HG03565 (cell line): ENCODE data around the gene CLRN3.

Experiments used
- ATAC-seq: cut with Tn5 transposase; IDR thresholded peaks from one replicate; pipeline ENCODE4 v1.9.1; 2021; ENCODE audit warnings: mild to moderate bottlenecking, moderate library complexity; ENCODE audit not compliant: unreplicated experiment

Gene CLRN3

GRCh38 chr10:127849921-127850320 is 42.8 kb downstream of the CLRN3 start:
- ATAC-seq = no peak

- no peak for ATAC-seq
Measured at GRCh38 chr10:127849224-127849623, 43.5 kb downstream of the CLRN3 start.

GRCh38 chr10:127848226-127848625 is 44.5 kb downstream of the CLRN3 start:
- no peak for ATAC-seq

GRCh38 chr10:127845756-127846155 is 47.0 kb downstream of the CLRN3 start:
- ATAC-seq = no peak

GRCh38 chr10:127840884-127841283 is 51.9 kb downstream of the CLRN3 start:
- ATAC-seq = no peak

- ATAC-seq = no peak
Measured at GRCh38 chr10:127836966-127837365, 55.8 kb downstream of the CLRN3 start.

GRCh38 chr10:127836176-127836575 is 56.6 kb downstream of the CLRN3 start:
- no peak for ATAC-seq

GRCh38 chr10:127834791-127835190 is 58.0 kb downstream of the CLRN3 start:
- no peak for ATAC-seq

- no peak for ATAC-seq
Measured at GRCh38 chr10:127834221-127834620, 58.5 kb downstream of the CLRN3 start.

GRCh38 chr10:127833804-127834203 is 58.9 kb downstream of the CLRN3 start:
- ATAC-seq = no peak

- no peak for ATAC-seq
Measured at GRCh38 chr10:127832501-127832900, 60.2 kb downstream of the CLRN3 start.

GRCh38 chr10:127830414-127830813 is 62.3 kb downstream of the CLRN3 start:
- ATAC-seq = no peak
